Nucleus accumbens (tissue), 56 donors: Measurements from ENCODE around the gene HIP1R.

Experiments used
- DNase-seq, 56 donors: peaks; one replicate each; lab custom pipeline; 2025; lab: John Stamatoyannopoulos, UW

The HIP1R gene

GRCh38 chr12:122845041-122845864 is 10.0 kb downstream of the HIP1R start:
- DNase-seq, result peak in 55 of 56 donors; percentile 40 to 98 (median 94)

- no peak for DNase-seq
These were observed 10.8 kb downstream of the HIP1R start for GRCh38 chr12:122845865-122846621.

GRCh38 chr12:122846622-122847515 is 11.6 kb downstream of the HIP1R start:
- DNase-seq, result peak in 1 of 56 donors; percentile 43

GRCh38 chr12:122847516-122847836 is 12.2 kb downstream of the HIP1R start:
- no peak for DNase-seq

GRCh38 chr12:122847921-122848421 is 12.7 kb downstream of the HIP1R start:
- peak in 34 of 56 donors; percentile 27 to 74 (median 54) for DNase-seq

DNA sequence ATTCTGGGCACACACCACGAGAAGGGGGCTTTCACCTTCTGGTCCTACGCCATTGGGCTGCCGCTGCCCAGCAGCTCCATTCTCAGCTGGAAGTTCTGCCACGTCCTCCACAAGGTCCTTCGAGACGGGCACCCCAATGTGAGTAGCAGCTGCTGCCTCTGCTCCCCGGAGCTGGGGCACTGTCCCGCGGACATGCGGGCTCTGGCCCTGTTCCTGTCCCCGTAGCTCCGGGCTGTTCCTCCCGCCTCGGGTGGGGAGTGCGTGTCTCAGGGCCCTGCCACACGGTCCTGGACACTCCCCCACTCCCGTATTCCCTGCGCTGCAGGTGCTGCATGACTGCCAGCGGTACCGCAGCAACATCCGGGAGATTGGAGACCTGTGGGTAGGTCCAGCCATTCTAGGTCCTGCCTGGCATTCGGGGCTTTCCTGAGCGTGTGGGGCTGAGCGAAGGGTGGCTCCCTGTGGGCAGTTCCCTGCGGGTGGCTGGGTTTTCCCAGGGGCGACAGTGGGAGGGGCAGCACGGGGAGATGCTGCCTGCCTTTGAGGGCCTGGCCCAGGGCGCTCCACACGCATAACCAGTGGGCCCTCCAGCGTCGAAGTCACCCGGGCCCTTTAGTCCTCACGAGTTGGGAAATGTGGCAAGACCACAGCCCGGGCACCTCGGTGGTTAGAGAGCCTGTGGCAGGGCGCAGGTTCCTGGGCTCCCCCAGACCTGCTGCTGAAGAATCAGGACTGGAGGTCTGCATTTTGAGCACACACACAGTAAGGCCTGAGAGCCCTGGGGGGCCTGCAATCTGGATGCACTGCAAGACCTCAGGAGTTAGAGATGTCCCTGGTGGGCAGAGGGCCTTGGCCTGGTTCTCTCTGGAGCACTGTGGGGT is 13.5 kb downstream of the HIP1R start:
- peak in 4 of 56 donors; percentile 49 to 73 (median 61) for DNase-seq

DNA sequence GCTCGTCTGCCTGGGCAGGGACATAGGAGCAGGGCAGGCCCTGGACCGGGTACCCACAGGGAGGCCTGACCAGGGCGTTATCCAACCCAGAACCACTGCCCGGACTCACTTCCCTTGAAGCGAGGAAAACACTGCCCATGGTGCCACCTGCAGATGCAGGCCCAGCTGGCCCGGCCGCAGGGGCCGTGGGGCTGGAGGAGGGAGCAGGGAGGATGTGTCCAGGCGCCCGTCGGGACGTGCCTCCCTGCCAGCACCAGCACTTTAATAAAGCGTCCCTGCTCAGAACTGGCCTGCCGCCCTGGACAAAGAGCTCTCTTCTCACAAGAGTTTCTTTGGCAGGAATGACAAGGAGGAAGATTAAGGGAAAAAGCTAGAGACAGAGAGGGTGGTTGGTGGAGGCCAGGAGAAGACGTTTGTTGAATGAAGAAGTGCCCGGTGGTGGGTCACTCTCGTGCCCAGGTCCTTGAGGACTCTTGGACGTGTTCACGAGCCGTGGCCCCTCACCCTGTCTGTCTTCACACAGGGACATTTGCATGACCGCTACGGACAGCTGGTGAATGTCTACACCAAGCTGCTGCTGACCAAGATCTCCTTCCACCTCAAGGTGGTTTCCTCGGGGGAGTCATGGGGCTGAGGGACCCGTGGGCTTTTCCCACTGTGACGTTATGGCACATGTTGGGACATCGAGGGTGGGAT is 14.2 kb downstream of the HIP1R start:
- peak in 49 of 56 donors; percentile 27 to 82 (median 60) for DNase-seq

DNA sequence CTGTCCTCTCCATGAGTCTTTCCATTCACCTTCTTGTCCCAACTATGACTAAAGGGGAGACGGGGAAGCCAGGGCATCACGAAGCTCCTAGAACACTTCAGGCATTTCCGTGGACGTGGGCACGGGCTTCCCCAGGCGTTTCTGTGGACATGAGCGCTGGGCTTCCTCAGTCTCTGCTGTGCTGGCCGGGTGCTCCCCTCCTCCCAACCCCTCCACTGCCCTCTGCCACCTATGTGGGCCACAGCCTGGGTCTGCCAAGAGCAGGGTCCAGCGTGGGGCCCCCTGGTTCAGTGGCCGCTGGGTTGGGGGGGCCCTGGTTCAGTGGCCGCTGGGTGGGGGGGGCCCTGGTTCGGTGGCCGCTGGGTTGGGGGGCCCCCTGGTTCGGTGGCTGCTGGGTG is 14.8 kb downstream of the HIP1R start:
- DNase-seq, result no peak

- peak in 1 of 56 donors; percentile 60 for DNase-seq
These were observed 15.6 kb downstream of the HIP1R start for GRCh38 chr12:122850695-122851350.

GRCh38 chr12:122851820-122852219 is 16.6 kb downstream of the HIP1R start:
- DNase-seq, result peak in 7 of 56 donors; percentile 18 to 62 (median 30)

GRCh38 chr12:122852336-122853275 is 17.3 kb downstream of the HIP1R start:
- DNase-seq, result peak in 51 of 56 donors; percentile 30 to 87 (median 70)

GRCh38 chr12:122853582-122854245 is 18.5 kb downstream of the HIP1R start:
- DNase-seq, result peak in 1 of 56 donors; percentile 14

DNA sequence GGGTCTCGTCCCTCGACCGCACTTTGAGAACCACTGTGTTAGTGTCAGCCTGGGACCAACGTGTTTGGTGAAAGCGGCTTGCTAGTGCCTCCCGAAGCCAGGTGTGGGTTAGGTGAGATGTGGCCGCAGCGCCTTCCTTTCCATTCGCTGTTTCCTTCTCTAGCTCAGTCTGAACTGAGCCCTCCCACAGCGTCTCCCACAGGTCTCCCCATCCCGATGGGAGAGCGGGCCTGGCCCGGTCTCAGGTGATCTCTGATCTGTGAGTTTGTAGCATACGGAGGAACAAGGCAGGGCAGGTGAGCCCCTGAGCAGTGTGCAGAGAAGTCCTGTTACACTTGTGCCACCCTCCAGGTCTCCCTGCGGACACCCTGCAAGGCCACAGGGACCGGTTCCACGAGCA is 19.3 kb downstream of the HIP1R start:
- no peak for DNase-seq

DNA sequence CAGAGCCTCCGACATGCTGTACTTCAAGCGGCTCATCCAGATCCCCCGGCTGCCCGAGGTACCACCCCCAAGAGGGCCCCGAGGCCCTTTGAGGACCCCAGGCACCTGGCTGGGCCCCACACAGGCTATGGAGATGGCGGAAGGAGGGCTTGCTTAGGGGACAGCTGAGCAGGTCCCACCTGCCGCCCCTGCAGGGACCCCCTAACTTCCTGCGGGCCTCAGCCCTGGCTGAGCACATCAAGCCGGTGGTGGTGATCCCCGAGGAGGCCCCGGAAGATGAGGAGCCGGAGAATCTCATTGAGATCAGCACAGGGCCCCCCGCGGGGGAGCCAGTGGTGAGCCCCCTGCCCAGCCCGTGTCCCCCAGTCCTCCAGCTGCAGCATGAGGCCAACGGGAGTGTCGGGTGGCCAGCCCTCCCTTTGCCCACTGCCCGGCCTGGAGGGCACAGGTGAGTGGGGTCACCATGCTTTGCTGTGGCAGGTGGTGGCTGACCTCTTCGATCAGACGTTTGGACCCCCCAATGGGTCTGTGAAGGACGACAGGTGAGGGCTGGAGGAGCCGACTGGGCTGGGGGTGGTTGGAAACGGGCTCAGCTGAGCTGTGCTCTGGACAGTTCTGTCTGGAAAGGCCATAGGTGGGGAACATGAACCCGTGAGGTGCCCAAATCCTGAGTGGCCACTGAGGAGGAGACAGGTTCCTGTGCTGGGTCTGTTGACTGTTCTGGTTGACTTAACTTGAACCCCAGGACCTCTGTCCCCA is 20.0 kb downstream of the HIP1R start:
- no peak for DNase-seq

GRCh38 chr12:122855928-122856831 is 20.9 kb downstream of the HIP1R start:
- peak in 1 of 56 donors; percentile 33 for DNase-seq
